Activated T-helper 2 cell treated with anti-CD3 and anti-CD28 coated beads, Interferon-gamma antibody, Interleukin-2, Interleukin-4, amounts not matched to agents 10 μg/mL and 5 μg/mL and 100 μg/mL, durations not matched to agents 14 hours and 24 hours and 36 hours (primary cell): ENCODE results near the gene FBXO41. TPM values are rescaled to one million over a fixed set of nuclear protein-coding genes. Genes with fewer than 3 reads are reported as not detected.

Source experiments
- DNase-seq: peaks from one replicate; pipeline ENCODE4 v3.0.0; 2021; ENCODE audit warnings: low spot score
- H3K27ac Mint-ChIP-seq: one replicate; pipeline ENCODE4 v1.8.0; 2021; ENCODE audit warnings: mixed read lengths
- H3K27me3 Mint-ChIP-seq: one replicate; pipeline ENCODE4 v1.8.0; 2021; ENCODE audit warnings: low read depth, mixed read lengths
- H3K36me3 Mint-ChIP-seq: one replicate; pipeline ENCODE4 v1.8.0; 2021; ENCODE audit warnings: low read depth, mixed read lengths
- H3K4me1 Mint-ChIP-seq: one replicate; pipeline ENCODE4 v1.8.0; 2021; ENCODE audit warnings: low read depth, mixed read lengths
- H3K4me3 Mint-ChIP-seq: one replicate; pipeline ENCODE4 v1.8.0; 2021; ENCODE audit warnings: low read depth, mild to moderate bottlenecking, moderate library complexity, mixed read lengths
- H3K9me3 Mint-ChIP-seq: one replicate; pipeline ENCODE4 v1.8.0; 2021; ENCODE audit warnings: mixed read lengths
- intact Hi-C: fragments of 100-400 bp; cut with micrococcal nuclease; formaldehyde crosslinking; loops from one replicate; pipeline ENCODE4 v1.15.1; 2023
- total RNA-seq: library from RNA; stranded (reverse); gene quantifications from 2 replicates; pipeline ENCODE4 v1.2.3, GENCODE V29; 2022

FBXO41 gene
- total RNA-seq, 1 donor from 2014 or later: 25.7 TPM

DNA sequence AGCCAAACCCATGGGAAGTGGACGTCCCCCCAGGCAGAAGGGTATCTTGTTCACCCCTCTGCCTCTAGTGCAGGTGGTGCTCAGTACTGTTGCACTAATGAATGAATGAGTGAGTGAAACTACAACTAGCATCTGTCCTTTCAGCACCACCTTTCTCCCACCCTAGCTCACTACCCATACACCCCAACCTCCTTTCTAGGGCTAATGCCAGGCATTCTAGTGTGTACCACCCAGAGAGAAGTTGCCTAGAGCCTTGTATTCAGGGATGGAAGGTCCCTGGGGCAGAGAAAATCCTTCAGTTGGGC is 27.7 kb downstream of the FBXO41 start:
- H3K4me1 Mint-ChIP-seq: no peaks in the 10 kb centered on the region
- intact Hi-C loops: no loop called here
- H3K36me3 Mint-ChIP-seq: peaks cover 38% of the 10 kb centered on the region
- no peak overlapping the region for H3K27ac Mint-ChIP-seq
- H3K9me3 Mint-ChIP-seq: no peaks in the 10 kb centered on the region
- H3K27me3 Mint-ChIP-seq: no peaks in the 10 kb centered on the region
- no peak for DNase-seq
- no peak overlapping the region for H3K4me3 Mint-ChIP-seq

- DNase-seq: no peak
- Mint-ChIP-seq H3K27ac (no peak overlapping the region), H3K27me3 (no peaks in the 10 kb centered on the region), H3K4me3 (no peak overlapping the region), H3K4me1 (no peaks in the 10 kb centered on the region), H3K36me3 (peaks cover 39% of the 10 kb centered on the region), H3K9me3 (no peaks in the 10 kb centered on the region)
- intact Hi-C loops: no loop called here
Observed at GRCh38 chr2:73255907-73256617, 28.2 kb downstream of the FBXO41 start.

GRCh38 chr2:73255007-73255644 is 29.2 kb downstream of the FBXO41 start:
- H3K4me1 Mint-ChIP-seq: no peaks in the 10 kb centered on the region
- H3K4me3 Mint-ChIP-seq: no peak overlapping the region
- no peak for DNase-seq
- intact Hi-C loops: no loop called here
- H3K27ac Mint-ChIP-seq: no peak overlapping the region
- H3K36me3 Mint-ChIP-seq: peaks cover 49% of the 10 kb centered on the region
- H3K9me3 Mint-ChIP-seq: no peaks in the 10 kb centered on the region
- no peaks in the 10 kb centered on the region for H3K27me3 Mint-ChIP-seq

DNA sequence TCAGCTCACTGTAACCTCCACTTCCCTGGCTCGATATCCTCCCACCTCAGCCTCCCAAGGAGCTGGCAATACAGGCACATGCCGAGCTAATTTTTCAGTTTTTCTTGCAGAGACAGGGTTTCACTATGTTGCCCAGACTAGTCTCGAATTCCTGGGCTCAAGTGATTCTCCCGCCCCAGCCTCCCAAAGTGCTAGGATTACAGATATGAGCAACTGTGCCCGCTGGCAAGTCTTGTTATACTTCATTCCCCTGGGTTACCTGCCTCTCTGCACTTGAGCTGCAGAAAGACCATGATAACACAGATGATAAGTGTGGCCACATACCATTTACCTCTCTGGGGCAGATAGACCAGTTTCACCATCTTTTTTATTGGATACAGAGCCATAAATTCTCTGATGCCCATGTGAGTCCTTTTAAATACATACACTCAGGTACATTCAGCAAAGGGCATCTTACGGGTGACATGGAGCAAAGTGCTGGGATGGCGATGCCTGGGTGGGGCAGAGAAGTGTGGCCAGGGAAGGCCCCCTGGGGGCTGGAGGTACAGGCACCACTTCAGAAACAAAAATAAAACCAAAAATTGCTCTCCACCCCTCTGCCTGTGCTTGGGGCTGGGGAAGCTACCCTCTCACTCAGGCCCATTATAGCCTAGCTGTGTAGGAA is 29.8 kb downstream of the FBXO41 start:
- no peak overlapping the region for H3K27ac Mint-ChIP-seq
- intact Hi-C loops: no loop called here
- H3K36me3 Mint-ChIP-seq: peaks cover 52% of the 10 kb centered on the region
- DNase-seq: no peak
- H3K4me1 Mint-ChIP-seq: no peaks in the 10 kb centered on the region
- no peaks in the 10 kb centered on the region for H3K27me3 Mint-ChIP-seq
- no peaks in the 10 kb centered on the region for H3K9me3 Mint-ChIP-seq
- H3K4me3 Mint-ChIP-seq: no peak overlapping the region

GRCh38 chr2:73253901-73254300 is 30.4 kb downstream of the FBXO41 start:
- H3K4me1 Mint-ChIP-seq: no peaks in the 10 kb centered on the region
- H3K4me3 Mint-ChIP-seq: no peak overlapping the region
- no peak overlapping the region for H3K27ac Mint-ChIP-seq
- DNase-seq: no peak
- H3K9me3 Mint-ChIP-seq: no peaks in the 10 kb centered on the region
- intact Hi-C loops: no loop called here
- H3K36me3 Mint-ChIP-seq: peaks cover 54% of the 10 kb centered on the region
- no peaks in the 10 kb centered on the region for H3K27me3 Mint-ChIP-seq

DNA sequence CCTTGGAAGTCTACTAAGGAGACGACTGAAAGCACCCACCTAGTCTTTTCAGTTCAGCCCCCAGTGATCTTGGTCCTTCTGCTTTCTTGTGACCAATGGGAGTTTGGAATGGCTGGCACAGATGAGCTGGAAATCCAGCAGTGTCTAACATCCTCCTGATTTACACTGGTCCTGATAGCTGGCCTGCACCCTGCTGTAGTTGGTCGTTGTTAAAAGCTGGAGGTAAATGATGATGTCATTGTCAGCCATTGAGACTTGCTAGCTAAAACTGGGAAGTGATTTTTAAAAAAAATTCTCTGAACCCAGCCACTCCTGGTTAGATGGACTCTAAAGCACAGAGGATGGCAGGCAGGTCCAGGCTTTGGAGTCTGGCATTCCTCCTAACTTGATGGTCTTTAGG is 30.9 kb downstream of the FBXO41 start:
- intact Hi-C loops: no loop called here
- no peaks in the 10 kb centered on the region for H3K27me3 Mint-ChIP-seq
- H3K4me3 Mint-ChIP-seq: no peak overlapping the region
- H3K27ac Mint-ChIP-seq: no peak overlapping the region
- peaks cover 59% of the 10 kb centered on the region for H3K36me3 Mint-ChIP-seq
- no peaks in the 10 kb centered on the region for H3K4me1 Mint-ChIP-seq
- no peaks in the 10 kb centered on the region for H3K9me3 Mint-ChIP-seq
- DNase-seq: no peak

- no peak overlapping the region for H3K4me3 Mint-ChIP-seq
- H3K9me3 Mint-ChIP-seq: no peaks in the 10 kb centered on the region
- no peak for DNase-seq
- no peaks in the 10 kb centered on the region for H3K4me1 Mint-ChIP-seq
- peaks cover 67% of the 10 kb centered on the region for H3K36me3 Mint-ChIP-seq
- no peaks in the 10 kb centered on the region for H3K27me3 Mint-ChIP-seq
- no peak overlapping the region for H3K27ac Mint-ChIP-seq
- intact Hi-C loops: no loop called here
Observed at GRCh38 chr2:73252238-73253027, 31.8 kb downstream of the FBXO41 start.

- no peak overlapping the region for H3K27ac Mint-ChIP-seq
Observed at GRCh38 chr2:73250872-73251846, 33.1 kb downstream of the FBXO41 start.

GRCh38 chr2:73249636-73250035 is 34.6 kb downstream of the FBXO41 start:
- DNase-seq: no peak
- Mint-ChIP-seq H3K27me3 (no peaks in the 10 kb centered on the region), H3K36me3 (peaks cover 88% of the 10 kb centered on the region), H3K4me1 (peaks cover 9% of the 10 kb centered on the region), H3K27ac (no peak overlapping the region), H3K9me3 (no peaks in the 10 kb centered on the region), H3K4me3 (no peak overlapping the region)
- intact Hi-C loops: no loop called here

More at GRCh38 chr2:73250872-73251846, 33.1 kb downstream of the FBXO41 start:
- Mint-ChIP-seq H3K4me3 (no peak overlapping the region), H3K9me3 (no peaks in the 10 kb centered on the region), H3K36me3 (peaks cover 80% of the 10 kb centered on the region), H3K27me3 (no peaks in the 10 kb centered on the region), H3K4me1 (peaks cover 7% of the 10 kb centered on the region)
- intact Hi-C loops: no loop called here
- DNase-seq: no peak

- intact Hi-C loops: no loop called here
- no peak overlapping the region for H3K4me3 Mint-ChIP-seq
- DNase-seq: no peak
- no peak overlapping the region for H3K27ac Mint-ChIP-seq
- H3K36me3 Mint-ChIP-seq: peaks cover 83% of the 10 kb centered on the region
- H3K27me3 Mint-ChIP-seq: no peaks in the 10 kb centered on the region
- H3K9me3 Mint-ChIP-seq: no peaks in the 10 kb centered on the region
- peaks cover 17% of the 10 kb centered on the region for H3K4me1 Mint-ChIP-seq
Observed at GRCh38 chr2:73246850-73247249, 37.4 kb downstream of the FBXO41 start.

- no peaks in the 10 kb centered on the region for H3K9me3 Mint-ChIP-seq
- no peak for DNase-seq
Observed at GRCh38 chr2:73244580-73244979, 39.7 kb downstream of the FBXO41 start.

More at GRCh38 chr2:73244580-73244979, 39.7 kb downstream of the FBXO41 start:
- H3K36me3 Mint-ChIP-seq: peaks cover 77% of the 10 kb centered on the region
- H3K27me3 Mint-ChIP-seq: no peaks in the 10 kb centered on the region
- H3K4me3 Mint-ChIP-seq: no peak overlapping the region
- intact Hi-C loops: no loop called here
- no peak overlapping the region for H3K27ac Mint-ChIP-seq
- peaks cover 17% of the 10 kb centered on the region for H3K4me1 Mint-ChIP-seq
